Cardiac muscle cell (in vitro differentiated cells and primary cell): ENCODE data around the gene TBC1D32. TPM values are rescaled to one million over a fixed set of nuclear protein-coding genes. Genes with fewer than 3 reads are reported as not detected.

ENCODE experiments used
- DNase-seq, 2 donors: peaks; one replicate each; pipeline versions ENCODE4 v3.0.0 to v3.0.0-alpha.2; 2010 to 2017; ENCODE audit warnings: low read depth in 1 of 2, low spot score in 1 of 2
- H3K27ac ChIP-seq: fragments of 200-600 bp; sonication (generic); 2 replicates; pipeline ENCODE4 v1.5.1; 2016
- H3K27me3 ChIP-seq: fragments of 200-600 bp; sonication (generic); 2 replicates; pipeline ENCODE4 v1.6.0; 2016; ENCODE audit warnings: control low read depth
- H3K36me3 ChIP-seq: fragments of 200-600 bp; sonication (generic); 2 replicates; pipeline ENCODE4 v1.5.1; 2016; ENCODE audit warnings: control low read depth
- H3K4me1 ChIP-seq: fragments of 200-600 bp; sonication (generic); 2 replicates; pipeline ENCODE4 v1.8.1; 2017; ENCODE audit warnings: low read depth, mild to moderate bottlenecking, mixed run types
- H3K4me3 ChIP-seq: fragments of 200-600 bp; sonication (generic); 2 replicates; pipeline ENCODE4 v1.5.1; 2016; ENCODE audit warnings: mild to moderate bottlenecking
- H3K9me3 ChIP-seq: fragments of 200-600 bp; sonication (generic); 2 replicates; pipeline ENCODE4 v1.5.1; 2017; ENCODE audit warnings: low read depth, mild to moderate bottlenecking, control low read depth
- polyA plus RNA-seq: library from polyadenylated mRNA; unstranded; fragments of >200 nt; fragmentation: Nextera tagmentation; extraction: Ambion mirVana; gene quantifications from 2 replicates; pipeline ENCODE4 v1.2.1, GENCODE V29; 2016
- total RNA-seq: library from RNA; depleted of rRNA; stranded (reverse); fragments of >200 nt; gene quantifications from 2 replicates; pipeline ENCODE4 v1.2.3, GENCODE V29; 2016
- TF ChIP-seq, protein P1 (sequence below): IDR thresholded peaks from 2 replicates; pipeline ENCODE4 v1.5.1; 2012; ENCODE audit warnings: low read depth, mild to moderate bottlenecking, low read length

The TBC1D32 gene
- total and polyA plus RNA-seq, 2 experiments from 2014 or later: 4.4 to 6.9 TPM

DNA sequence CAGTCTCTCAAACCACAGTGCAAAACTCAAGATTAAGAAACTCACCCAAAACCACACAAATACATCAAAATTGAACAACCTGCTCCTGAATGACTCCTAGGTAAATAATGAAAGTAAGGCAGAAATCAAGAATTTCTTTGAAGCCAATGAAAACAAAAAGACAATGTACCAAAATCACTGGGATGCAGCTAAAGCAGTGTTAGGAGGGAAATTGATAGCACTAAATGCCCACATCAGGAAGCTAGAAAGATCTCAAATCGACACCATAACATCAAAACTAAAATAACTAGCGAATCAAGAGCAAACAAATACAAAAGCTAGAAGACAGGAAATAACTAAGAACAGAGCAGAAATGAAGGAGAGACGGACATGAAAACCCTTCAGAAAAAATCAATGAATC, 70.5 kb downstream of the TBC1D32 start:
- H3K9me3 ChIP-seq: no peaks in the 10 kb centered on the region
- H3K4me3 ChIP-seq: no peak overlapping the region
- no peaks in the 10 kb centered on the region for H3K36me3 ChIP-seq
- no peak for DNase-seq
- no peak overlapping the region for H3K27ac ChIP-seq
- TF ChIP-seq, protein P1, sequence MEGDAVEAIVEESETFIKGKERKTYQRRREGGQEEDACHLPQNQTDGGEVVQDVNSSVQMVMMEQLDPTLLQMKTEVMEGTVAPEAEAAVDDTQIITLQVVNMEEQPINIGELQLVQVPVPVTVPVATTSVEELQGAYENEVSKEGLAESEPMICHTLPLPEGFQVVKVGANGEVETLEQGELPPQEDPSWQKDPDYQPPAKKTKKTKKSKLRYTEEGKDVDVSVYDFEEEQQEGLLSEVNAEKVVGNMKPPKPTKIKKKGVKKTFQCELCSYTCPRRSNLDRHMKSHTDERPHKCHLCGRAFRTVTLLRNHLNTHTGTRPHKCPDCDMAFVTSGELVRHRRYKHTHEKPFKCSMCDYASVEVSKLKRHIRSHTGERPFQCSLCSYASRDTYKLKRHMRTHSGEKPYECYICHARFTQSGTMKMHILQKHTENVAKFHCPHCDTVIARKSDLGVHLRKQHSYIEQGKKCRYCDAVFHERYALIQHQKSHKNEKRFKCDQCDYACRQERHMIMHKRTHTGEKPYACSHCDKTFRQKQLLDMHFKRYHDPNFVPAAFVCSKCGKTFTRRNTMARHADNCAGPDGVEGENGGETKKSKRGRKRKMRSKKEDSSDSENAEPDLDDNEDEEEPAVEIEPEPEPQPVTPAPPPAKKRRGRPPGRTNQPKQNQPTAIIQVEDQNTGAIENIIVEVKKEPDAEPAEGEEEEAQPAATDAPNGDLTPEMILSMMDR: no peak
- H3K4me1 ChIP-seq: no peaks in the 10 kb centered on the region
- no peaks in the 10 kb centered on the region for H3K27me3 ChIP-seq

DNA sequence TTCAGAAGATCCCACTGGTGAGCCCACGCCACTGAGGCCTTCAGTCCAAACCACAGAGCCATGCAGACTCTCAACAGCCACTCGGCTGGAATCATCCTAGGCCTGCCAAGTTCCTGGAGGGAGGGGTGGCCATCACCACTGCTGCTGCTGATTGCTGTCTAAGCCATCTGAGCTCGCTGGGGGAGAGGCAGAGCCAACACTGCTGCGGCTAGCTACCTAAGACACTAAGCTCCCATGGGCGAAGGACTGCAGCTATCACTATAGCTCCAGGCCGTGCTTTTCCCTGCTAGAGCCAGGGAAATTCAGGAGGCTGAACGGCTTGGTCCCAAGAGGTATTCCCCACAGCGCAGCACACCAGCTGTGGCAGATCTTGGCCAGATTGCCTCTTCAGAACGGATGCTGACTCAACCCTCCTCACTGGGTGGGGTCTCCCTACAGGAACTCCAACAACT, 73.6 kb downstream of the TBC1D32 start:
- no peaks in the 10 kb centered on the region for H3K36me3 ChIP-seq
- no peaks in the 10 kb centered on the region for H3K4me1 ChIP-seq
- H3K27me3 ChIP-seq: no peaks in the 10 kb centered on the region
- no peak overlapping the region for H3K4me3 ChIP-seq
- H3K27ac ChIP-seq: no peak overlapping the region
- TF ChIP-seq, protein P1: no peak
- peak in 1 of 2 donors; percentile 93 for DNase-seq
- H3K9me3 ChIP-seq: no peaks in the 10 kb centered on the region

DNA sequence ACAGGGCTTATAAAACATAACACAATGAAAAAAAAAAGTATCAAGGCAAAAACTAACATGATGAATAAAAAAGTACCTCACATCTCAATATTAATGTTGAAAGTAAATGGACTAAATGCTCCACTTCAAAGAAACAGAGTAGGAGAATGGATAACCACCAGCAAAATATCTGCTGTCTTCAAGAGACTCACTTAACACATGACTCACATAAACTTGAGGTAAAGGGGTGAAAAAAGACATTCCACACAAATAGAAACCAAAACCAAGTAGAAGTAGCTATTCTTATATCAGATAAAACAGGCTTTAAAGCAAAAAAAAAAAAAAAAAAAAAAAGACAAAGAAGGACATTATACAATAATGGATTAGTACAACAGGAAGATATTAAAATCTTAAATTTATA, 86.9 kb downstream of the TBC1D32 start:
- H3K4me3 ChIP-seq: no peak overlapping the region
- H3K27me3 ChIP-seq: no peaks in the 10 kb centered on the region
- no peaks in the 10 kb centered on the region for H3K36me3 ChIP-seq
- H3K9me3 ChIP-seq: no peaks in the 10 kb centered on the region
- H3K4me1 ChIP-seq: no peaks in the 10 kb centered on the region
- no peak overlapping the region for H3K27ac ChIP-seq
- TF ChIP-seq, protein P1: no peak
- DNase-seq: peak in 1 of 2 donors; percentile 40

DNA sequence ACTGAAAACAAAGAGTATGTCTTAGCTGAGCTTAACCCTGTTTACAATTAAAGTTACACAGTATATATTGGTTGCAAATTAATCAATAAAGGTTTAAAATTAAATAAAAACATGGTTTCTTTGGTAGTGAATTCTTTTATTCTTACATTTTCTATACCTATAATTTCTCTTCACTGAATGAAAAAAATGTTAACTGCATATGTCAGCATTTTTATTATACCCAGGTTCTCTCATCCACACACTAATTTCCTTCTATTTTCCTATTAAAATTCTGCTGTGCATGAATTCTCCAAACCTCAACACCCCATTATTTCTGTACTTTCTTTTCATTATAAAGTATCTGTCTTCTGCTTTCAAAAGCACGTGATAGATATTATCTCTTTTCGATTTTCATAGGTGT, 91.9 kb downstream of the TBC1D32 start:
- Histone ChIP-seq H3K9me3 (no peaks in the 10 kb centered on the region), H3K4me1 (no peaks in the 10 kb centered on the region), H3K36me3 (no peaks in the 10 kb centered on the region), H3K27me3 (no peaks in the 10 kb centered on the region), H3K4me3 (no peak overlapping the region), H3K27ac (no peak overlapping the region)
- no peak for DNase-seq
- TF ChIP-seq, protein P1: no peak

DNA sequence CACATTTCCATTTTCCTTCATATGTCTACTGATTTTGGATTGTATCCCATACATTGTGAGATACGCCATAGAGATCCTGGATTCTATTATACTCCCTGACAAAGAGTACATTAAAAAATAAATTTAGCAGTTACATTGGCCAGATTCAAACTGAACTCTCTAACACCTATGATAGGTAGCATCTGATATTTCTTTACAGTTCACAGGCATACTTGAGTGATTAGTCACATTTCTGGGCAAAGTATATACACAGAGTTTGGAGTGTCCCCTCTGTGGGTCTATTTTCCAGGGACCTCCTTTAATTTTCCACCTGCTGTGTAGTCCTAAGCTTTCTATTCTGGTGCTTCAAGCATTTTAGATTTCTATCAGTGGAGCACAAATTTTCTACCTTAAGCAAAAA, 96.4 kb downstream of the TBC1D32 start:
- no peaks in the 10 kb centered on the region for H3K27me3 ChIP-seq
- no peak overlapping the region for H3K4me3 ChIP-seq
- H3K9me3 ChIP-seq: no peaks in the 10 kb centered on the region
- H3K36me3 ChIP-seq: no peaks in the 10 kb centered on the region
- no peak for DNase-seq
- no peaks in the 10 kb centered on the region for H3K4me1 ChIP-seq
- TF ChIP-seq, protein P1: no peak
- H3K27ac ChIP-seq: no peak overlapping the region

DNA sequence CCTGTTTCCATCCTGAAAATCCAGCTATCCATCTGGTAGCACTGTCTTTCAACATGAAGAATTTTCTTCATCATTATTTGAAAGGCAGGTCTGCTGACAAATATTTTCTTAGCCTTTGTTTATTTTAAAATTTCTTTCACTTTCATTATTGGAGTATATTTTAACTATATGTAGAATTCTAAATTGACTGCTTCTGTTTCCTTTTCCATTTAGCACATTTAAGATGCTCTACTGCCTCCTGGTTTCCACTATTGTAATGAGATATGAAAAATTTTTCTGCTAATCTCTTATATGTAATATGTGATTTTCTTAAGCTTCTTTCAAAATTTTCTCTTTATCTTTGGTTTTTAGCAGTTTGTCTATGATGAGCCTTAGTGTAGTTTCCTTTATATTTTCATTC, 97.3 kb downstream of the TBC1D32 start:
- no peaks in the 10 kb centered on the region for H3K9me3 ChIP-seq
- H3K27me3 ChIP-seq: no peaks in the 10 kb centered on the region
- H3K4me3 ChIP-seq: no peak overlapping the region
- H3K4me1 ChIP-seq: no peaks in the 10 kb centered on the region
- H3K36me3 ChIP-seq: no peaks in the 10 kb centered on the region
- TF ChIP-seq, protein P1: no peak
- H3K27ac ChIP-seq: no peak overlapping the region
- DNase-seq: no peak
